HG03342 (cell line): ENCODE results near the gene CIITA.

Experiments
- ATAC-seq: cut with Tn5 transposase; IDR thresholded peaks from one replicate; pipeline ENCODE4 v1.9.1; 2021; ENCODE audit warnings: mild to moderate bottlenecking, moderate library complexity; ENCODE audit not compliant: unreplicated experiment

Gene CIITA

DNA sequence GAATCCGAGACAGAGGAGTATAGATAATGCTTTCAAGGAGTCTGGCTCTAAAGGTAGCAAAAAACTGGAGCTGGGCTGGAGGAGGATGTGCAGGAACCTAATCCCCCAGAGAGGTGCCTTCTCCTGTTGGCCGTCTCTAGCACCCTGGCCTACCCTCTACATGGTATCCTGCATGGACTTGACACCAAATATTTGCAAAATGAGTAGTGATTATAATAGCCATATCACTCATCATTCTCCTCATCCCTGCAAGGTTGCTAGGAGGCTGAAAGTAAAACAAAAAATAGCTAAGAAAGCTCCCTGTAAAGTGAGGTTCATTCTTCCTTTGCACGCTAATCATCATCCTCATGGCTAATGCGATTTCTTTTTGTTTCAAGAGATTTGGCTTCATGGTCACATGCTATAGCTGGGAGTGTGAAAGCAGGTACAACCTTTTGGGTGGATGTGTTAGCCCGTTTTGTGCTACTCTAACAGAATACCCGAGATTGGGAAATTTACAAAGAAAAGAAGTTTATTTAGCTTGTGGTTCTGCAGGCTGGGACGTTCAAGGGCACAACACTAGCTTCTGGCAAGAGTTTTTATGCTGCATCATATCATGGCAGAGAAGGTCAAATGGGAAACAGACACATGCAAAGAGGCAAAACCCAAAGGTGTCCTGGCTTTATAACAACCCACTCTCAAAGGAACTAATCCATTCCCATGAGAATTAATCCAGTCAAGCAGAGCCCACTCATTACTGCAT is 27.1 kb upstream of the CIITA start:
- no peak for ATAC-seq

GRCh38 chr16:10850478-10850850 is 26.5 kb upstream of the CIITA start:
- no peak for ATAC-seq

- ATAC-seq = no peak
Measured at GRCh38 chr16:10851512-10851911, 25.5 kb upstream of the CIITA start.

DNA sequence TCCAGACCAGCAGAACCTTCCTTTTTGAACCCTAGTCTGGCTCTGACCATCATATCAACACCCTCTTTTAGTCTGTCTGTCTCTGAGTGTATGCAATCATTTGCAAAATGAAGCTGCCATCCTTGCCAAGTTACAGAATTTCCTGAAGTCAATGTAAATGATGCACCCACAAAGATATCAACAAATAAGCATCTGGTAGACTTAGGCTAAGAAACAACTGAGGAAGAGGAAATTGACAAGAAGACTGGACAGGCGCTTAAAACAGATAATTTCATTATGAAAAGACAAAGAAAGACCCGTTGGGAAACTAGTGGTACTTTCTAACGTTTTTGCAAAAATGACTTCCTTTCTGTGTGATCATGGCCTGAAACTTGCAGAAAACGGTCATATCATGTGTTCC is 24.7 kb upstream of the CIITA start:
- ATAC-seq = no peak

DNA sequence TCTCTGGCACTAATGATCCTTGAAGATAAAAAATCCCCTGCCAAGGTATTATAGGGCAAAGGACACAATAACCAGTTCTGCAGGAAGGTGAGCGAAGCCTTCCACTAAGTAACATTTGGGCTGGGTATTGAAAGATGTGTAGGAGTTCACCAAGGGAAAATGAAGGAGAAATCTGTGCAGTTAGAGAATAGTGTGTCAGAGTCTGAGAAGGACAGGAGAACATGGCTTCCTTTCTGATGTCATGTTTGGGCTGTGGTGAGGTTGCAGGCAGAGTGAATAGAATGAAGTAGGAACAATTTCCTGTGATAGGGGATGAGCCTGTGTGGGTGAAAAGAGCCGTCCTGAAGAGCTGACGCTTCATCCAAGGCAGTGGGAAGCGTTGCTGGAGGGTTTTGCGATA is 24.1 kb upstream of the CIITA start:
- ATAC-seq = no peak

DNA sequence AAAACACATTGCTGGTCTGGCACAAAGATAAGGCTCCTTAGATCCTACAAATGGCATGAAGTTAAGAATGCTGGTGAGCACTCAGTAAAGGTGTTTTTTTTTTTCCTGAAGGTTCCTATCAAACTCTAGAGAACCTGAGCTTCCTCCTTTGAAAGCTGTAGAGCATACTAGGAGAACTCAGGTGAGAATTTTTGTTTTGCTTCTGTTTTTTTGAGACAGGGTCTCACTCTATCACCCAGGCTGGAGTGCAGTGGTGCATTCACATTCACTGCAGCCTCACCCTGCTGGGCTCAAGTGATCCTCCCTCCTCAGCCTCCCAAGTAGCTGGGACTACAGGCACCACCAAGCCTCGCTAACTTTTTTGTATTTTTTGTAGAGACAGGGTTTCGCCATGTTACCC is 21.0 kb upstream of the CIITA start:
- ATAC-seq = no peak

- ATAC-seq = no peak
Measured at GRCh38 chr16:10858203-10858602, 18.8 kb upstream of the CIITA start.

- ATAC-seq = no peak
Measured at GRCh38 chr16:10859020-10859419, 18.0 kb upstream of the CIITA start.

- no peak for ATAC-seq
Measured at GRCh38 chr16:10859658-10860057, 17.3 kb upstream of the CIITA start.

DNA sequence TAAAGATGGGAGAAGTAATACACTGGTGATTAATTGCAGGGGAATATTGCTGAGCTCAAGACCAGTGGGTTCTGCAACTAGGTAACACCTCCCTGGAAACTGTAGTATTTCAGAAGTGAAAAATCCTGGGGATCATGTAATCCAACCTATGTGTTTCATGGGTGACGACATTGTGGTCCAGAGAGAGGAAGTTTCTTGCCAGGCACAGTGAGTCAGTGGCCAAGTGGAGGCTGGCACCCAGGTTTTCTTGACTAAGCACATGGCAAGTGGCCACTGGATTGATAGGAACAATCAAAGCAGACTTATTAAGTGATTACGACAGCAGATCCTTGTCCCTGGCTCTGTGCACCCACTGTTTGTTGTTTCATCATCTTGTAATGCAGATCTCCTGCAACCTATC is 14.6 kb upstream of the CIITA start:
- no peak for ATAC-seq

DNA sequence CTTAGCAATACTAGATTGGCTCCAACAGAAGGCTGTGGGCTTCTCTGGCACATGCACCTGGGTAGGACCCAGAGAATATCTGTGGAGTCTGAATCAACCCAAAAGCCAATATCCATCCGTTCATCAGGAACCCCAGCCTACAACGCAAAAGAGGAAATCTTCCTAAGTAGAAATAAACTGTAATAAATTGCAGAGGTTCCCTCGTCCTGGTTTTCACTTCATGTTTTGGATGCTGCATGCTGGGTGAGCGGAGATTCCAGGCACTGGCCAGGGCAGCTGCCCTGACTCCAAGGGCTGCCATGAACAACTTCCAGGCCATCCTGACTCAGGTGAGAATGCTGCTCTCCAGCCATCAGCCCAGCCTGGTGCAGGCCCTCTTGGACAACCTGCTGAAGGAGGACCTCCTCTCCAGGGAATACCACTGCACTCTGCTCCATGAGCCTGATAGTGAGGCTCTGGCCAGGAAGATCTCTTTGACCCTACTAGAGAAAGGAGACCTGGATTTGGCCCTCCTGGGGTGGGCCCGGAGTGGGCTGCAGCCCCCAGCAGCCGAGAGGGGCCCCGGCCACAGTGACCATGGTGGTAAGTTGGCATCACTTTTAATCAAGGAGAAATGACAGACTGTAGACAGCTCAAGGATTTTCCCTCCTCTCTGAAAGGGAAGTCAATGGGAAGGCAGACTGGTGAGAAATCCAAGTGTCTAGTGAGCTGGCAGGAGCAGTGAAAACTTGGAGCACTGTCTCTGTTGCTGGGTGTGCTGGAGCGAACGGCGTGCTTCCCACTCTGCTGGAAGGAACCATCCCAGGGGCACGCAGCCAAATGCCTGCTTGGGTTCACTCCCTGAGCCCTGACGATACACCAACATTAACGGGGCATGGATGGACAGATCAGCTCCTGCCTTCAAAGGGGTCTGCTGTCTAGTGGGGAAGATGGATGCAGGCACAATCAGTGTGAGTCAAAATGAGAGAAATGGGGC is 10.7 kb upstream of the CIITA start:
- no peak for ATAC-seq

DNA sequence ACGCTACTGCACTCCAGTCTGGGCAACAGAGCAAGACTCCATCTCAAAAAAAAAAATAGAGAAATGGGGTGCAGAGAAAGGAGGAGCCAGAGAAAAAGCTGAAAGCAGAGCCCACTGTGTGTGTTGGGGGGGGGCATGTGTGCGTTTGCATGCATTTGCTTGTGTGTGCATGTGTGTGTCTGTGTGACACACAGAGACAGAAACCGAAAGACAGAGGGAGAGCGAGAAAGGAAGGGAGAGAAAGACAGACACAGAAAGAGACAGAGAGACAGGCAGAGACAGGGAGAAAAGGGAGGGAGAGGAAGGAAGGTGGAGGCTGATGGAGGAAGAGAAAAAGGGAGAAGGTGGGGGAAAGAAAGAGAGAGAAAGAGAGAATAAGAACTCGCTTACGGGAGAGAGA is 9.8 kb upstream of the CIITA start:
- ATAC-seq = no peak

- no peak for ATAC-seq
Measured at GRCh38 chr16:10868104-10868595, 8.9 kb upstream of the CIITA start.

DNA sequence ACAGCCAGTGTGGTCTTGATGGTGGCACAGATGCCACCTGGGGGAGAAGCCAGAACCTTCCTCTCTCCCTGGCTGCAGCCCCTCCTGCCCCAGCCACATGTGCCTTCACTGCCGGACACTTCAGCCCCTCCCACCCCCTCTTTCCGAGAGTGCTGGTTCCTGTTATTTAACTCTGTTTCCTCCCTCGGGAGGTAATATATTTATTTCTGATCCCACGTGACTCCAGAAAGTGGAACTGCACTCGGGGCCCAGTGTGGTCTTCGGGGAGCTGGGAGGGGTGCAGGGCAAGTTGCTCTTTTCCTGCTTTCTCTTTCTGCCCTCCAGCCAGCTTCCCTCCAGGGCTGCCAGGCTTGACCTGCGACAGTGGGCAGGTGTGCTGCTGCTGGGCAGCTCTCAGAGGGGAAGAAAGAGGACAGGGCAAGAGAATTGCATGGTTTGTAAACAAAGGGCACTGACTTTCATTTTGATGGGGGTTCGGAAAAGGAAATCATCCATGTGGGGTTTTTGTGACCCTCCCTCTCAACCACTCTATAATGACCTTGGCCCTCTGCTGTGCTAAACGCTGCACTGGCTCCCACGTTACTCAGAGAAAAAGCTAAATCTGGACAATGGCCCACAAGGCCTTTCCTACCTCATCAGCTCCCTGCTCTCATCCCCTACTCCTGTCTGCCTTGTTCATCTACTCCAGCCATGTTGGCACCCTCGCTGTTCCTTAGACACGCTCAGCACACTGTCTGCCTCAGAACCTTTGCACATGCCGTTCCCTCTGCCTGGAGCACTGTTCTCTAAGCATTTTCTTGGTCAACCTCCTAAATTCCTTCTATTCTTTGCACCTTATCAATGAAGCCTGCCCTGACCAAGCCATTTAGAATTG is 8.2 kb upstream of the CIITA start:
- ATAC-seq = peak; percentile 49

DNA sequence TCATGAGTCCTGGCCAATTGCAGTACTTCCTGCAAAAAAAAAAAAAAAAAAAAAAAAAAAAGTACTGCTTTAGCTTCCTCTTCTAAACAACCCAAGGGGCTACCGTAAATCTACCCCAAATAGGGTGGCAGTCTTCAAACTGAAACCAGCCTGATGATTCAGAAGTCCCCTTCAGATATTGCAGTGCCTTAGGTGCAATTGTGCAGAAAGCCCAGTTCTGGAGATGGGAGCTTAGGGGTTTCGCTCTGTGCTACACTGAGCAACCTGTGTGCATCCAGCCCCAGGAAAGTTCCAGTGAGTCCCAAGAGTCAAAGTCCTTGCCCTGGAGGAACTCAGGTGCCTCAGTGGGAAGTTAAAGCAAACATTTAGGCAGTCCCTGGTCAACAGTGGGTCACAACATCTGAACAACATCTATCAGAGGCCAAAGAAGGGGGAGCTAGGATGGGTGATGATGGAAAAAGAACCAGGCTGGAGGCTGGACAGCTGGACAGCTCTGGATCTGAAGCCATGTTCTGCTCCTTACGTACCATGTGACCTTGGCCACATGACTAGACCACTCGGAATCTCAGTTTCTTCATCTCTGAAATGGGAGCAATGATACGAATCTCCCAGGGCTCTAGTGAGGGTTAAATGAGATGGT is 6.7 kb upstream of the CIITA start:
- peak; percentile 27 for ATAC-seq

DNA sequence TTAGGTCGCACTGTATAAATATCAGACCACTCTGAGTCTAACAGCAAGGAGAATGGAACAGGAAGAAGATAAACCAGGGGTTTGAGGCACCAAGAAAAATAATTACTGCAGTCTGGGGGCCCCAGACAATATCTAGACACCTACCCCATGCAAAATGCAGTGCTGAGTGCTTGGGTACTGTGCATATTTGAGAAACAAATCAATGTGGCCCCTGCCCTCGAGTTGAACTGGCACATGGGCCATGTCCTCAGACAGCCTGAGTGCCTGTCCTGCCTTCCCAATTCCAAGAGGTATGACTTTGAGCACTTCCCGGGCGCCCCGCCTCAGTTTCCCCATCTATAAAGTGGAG is 6.2 kb upstream of the CIITA start:
- ATAC-seq = no peak

DNA sequence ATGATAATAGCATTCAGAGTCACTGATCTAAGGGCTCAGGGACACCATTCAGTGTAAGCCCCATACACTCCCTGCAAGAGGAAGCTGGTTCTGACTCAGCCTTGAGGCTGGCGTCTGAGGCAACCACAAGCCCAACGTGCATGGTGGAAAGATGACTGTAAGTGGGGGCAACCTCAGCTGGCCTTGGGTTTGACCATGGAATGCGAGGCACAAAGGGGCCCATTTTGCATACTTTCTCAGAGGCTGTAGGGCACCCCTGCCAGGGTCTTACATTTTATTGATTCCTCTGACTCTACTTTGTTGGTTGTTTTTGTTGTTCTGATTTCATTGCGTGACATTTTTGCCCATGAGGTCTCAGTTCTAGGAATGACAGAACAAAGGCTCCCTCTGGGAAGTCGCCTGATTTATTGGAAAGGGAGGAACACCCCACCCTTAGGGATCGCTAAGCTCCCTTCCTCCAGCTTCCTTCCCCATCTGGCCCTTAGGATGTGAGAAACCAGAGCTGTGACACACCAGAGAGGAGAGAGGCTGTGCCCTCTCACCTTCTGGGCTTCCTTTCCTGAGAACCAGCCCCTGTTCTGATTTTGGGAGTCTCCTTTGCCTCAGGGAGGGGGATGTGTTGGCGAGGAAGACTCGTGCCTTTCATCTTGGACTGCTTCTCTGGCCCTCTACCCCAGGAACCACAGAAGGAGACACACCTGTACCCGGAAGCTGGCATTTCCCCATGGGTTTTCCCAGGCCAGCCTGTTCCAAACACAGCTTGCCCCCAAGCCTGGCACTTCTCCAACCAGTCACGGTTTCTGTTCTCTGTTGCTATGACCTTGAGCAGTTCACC is 5.6 kb upstream of the CIITA start:
- ATAC-seq = peak; percentile 71

DNA sequence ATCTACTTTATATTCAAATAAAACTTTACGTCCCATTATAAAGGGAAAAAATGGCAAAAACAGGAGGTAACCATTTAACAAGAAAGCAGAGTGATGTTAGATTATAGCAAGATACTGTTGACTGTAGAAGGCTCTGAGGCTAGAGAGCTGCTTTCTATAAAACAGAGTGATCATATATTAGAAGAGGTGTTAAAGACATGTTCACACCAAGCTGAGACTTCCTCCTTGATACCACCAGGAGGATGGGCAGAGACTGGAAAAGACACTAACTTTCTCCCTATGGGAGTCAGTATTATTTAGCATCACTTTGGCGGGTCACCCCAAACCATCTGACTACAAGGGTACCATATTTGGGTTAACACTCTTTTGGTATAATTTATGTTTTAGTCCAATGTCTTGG is 687 bp upstream of the CIITA start:
- no peak for ATAC-seq

GRCh38 chr16:10877472-10877946 is 507 bp downstream of the CIITA start:
- no peak for ATAC-seq

DNA sequence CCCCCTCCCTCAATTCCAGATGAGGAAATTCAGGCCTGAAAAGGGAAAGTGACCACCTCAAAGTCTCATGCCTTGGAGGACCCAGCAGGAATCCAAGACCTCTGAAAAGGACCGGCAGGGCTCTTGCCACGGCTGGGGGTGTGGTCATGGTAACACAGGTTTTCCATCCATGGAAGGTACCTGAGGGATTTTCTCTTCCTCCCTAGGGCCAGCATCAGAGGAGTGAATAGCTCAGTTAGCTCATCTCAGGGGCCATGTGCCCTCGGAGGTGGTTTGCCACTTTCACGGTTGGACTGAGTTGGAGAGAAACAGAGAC is 1.3 kb downstream of the CIITA start:
- no peak for ATAC-seq
